Loucy (cell line): ENCODE results near the gene CAMTA1.

Experiments used
- H2AFZ ChIP-seq: fragments of 200-600 bp; sonication (generic); 2 replicates; pipeline ENCODE4 v1.6.0; 2016; ENCODE audit warnings: antibody characterized with exemption, mild to moderate bottlenecking, low read length, moderate library complexity
- H3F3A ChIP-seq: fragments of 200-600 bp; 2 replicates; pipeline ENCODE4 v1.6.0; 2016; ENCODE audit warnings: antibody characterized with exemption, low read depth, mild to moderate bottlenecking
- H3K27me3 ChIP-seq: fragments of 200-600 bp; sonication (generic); 2 replicates; pipeline ENCODE4 v1.6.1; 2014; ENCODE audit warnings: low read length, mild to moderate bottlenecking; ENCODE audit not compliant: insufficient read depth, poor library complexity, severe bottlenecking
- H3K36me3 ChIP-seq: fragments of 200-600 bp; sonication (generic); 2 replicates; pipeline ENCODE4 v1.6.1; 2016; ENCODE audit warnings: low read length; ENCODE audit not compliant: insufficient read depth
- H3K4me1 ChIP-seq: fragments of 200-600 bp; sonication (generic); 2 replicates; pipeline ENCODE4 v1.5.1; 2014; ENCODE audit warnings: low read length, mild to moderate bottlenecking; ENCODE audit not compliant: insufficient read depth, poor library complexity, severe bottlenecking
- H3K4me2 ChIP-seq: fragments of 200-600 bp; sonication (generic); 2 replicates; pipeline ENCODE4 v1.6.0; 2014; ENCODE audit warnings: antibody characterized with exemption, low read length, low read depth, mild to moderate bottlenecking; ENCODE audit not compliant: poor library complexity, severe bottlenecking
- H3K4me3 ChIP-seq: fragments of 200-600 bp; sonication (generic); 2 replicates; pipeline ENCODE4 v1.5.1; 2014; ENCODE audit warnings: low read length, mild to moderate bottlenecking, mixed read lengths; ENCODE audit not compliant: poor library complexity, severe bottlenecking
- H3K79me2 ChIP-seq: fragments of 200-600 bp; sonication (generic); 2 replicates; pipeline ENCODE4 v1.6.1; 2014; ENCODE audit warnings: low read length; ENCODE audit not compliant: insufficient read depth
- H3K9ac ChIP-seq: fragments of 200-600 bp; sonication (generic); 2 replicates; pipeline ENCODE4 v1.6.0; 2014; ENCODE audit warnings: mild to moderate bottlenecking, low read depth, low read length, moderate library complexity; ENCODE audit not compliant: poor library complexity, severe bottlenecking
- H3K9me2 ChIP-seq: fragments of 200-600 bp; sonication (generic); replicated peaks from 2 replicates; pipeline ENCODE4 v1.6.1; 2016; ENCODE audit warnings: low read depth, low read length, mixed read lengths
- H3K9me3 ChIP-seq: fragments of 200-600 bp; sonication (generic); 2 replicates; pipeline ENCODE4 v1.6.1; 2014; ENCODE audit warnings: mild to moderate bottlenecking, antibody characterized with exemption, low read length, low read depth; ENCODE audit not compliant: insufficient read depth
- H4K20me1 ChIP-seq: fragments of 200-600 bp; sonication (generic); 2 replicates; pipeline ENCODE4 v1.6.0; 2014; ENCODE audit warnings: antibody characterized with exemption, low read length, mild to moderate bottlenecking; ENCODE audit not compliant: insufficient read depth, poor library complexity, severe bottlenecking
- EZH2phosphoT487 ChIP-seq: fragments of 200-600 bp; IDR thresholded peaks from 2 replicates; pipeline ENCODE4 v1.6.1; 2018; ENCODE audit warnings: antibody characterized with exemption, mild to moderate bottlenecking, moderate library complexity, borderline replicate concordance
- TF ChIP-seq, protein P1 (sequence below): fragments of 200-600 bp; sonication (generic); conservative IDR thresholded peaks from 2 replicates; pipeline ENCODE4 v1.5.1; 2014; ENCODE audit warnings: mild to moderate bottlenecking, antibody characterized with exemption, low read length

The CAMTA1 gene

DNA sequence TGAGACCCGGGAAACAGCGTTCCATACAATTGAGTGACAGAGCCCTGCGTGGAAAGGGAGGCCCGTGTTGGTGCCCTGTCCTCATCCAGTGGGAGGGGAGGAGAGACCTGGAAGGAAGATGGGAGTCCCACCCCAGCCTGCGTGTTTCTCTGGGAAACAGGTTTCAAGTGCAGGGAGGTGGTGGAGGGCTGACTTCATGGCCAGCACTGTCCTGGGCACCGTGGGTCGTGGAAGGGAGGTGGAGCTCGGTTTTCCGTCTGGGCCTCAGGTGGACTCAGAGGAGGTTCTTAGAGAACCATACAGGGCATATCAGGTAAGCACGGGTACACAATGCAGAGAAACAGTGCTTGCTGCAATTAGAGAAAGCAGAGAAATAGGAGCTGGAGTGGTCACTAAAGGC lies 222.6 kb downstream of the CAMTA1 start:
- Histone ChIP-seq H3K4me1 (no peaks in the 10 kb centered on the region), H4K20me1 (no peaks in the 10 kb centered on the region), H3K36me3 (no peaks in the 10 kb centered on the region), H3K4me3 (no peak overlapping the region), H3K9me2 (no peaks in the 10 kb centered on the region), H3F3A (no peaks in the 10 kb centered on the region), H3K27me3 (no peaks in the 10 kb centered on the region), H3K79me2 (no peaks in the 10 kb centered on the region), H3K9me3 (no peaks in the 10 kb centered on the region), H2AFZ (no peak overlapping the region), H3K4me2 (no peak overlapping the region), H3K9ac (no peak overlapping the region)
- no peak for TF ChIP-seq EZH2phosphoT487
- TF ChIP-seq, protein P1, sequence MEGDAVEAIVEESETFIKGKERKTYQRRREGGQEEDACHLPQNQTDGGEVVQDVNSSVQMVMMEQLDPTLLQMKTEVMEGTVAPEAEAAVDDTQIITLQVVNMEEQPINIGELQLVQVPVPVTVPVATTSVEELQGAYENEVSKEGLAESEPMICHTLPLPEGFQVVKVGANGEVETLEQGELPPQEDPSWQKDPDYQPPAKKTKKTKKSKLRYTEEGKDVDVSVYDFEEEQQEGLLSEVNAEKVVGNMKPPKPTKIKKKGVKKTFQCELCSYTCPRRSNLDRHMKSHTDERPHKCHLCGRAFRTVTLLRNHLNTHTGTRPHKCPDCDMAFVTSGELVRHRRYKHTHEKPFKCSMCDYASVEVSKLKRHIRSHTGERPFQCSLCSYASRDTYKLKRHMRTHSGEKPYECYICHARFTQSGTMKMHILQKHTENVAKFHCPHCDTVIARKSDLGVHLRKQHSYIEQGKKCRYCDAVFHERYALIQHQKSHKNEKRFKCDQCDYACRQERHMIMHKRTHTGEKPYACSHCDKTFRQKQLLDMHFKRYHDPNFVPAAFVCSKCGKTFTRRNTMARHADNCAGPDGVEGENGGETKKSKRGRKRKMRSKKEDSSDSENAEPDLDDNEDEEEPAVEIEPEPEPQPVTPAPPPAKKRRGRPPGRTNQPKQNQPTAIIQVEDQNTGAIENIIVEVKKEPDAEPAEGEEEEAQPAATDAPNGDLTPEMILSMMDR: no peak

GRCh38 chr1:7008331-7008730 lies 223.1 kb downstream of the CAMTA1 start:
- Histone ChIP-seq H3K4me3 (no peak overlapping the region), H2AFZ (no peak overlapping the region), H3F3A (no peaks in the 10 kb centered on the region), H3K27me3 (no peaks in the 10 kb centered on the region), H3K79me2 (no peaks in the 10 kb centered on the region), H3K36me3 (no peaks in the 10 kb centered on the region), H3K9ac (no peak overlapping the region), H3K9me3 (no peaks in the 10 kb centered on the region), H3K9me2 (no peaks in the 10 kb centered on the region), H3K4me2 (no peak overlapping the region), H4K20me1 (no peaks in the 10 kb centered on the region), H3K4me1 (no peaks in the 10 kb centered on the region)
- no peak for TF ChIP-seq EZH2phosphoT487
- TF ChIP-seq, protein P1: no peak

GRCh38 chr1:7008975-7009740 lies 223.9 kb downstream of the CAMTA1 start:
- Histone ChIP-seq H3K9me3 (no peaks in the 10 kb centered on the region), H2AFZ (no peak overlapping the region), H4K20me1 (no peaks in the 10 kb centered on the region), H3K9me2 (no peaks in the 10 kb centered on the region), H3F3A (no peaks in the 10 kb centered on the region), H3K27me3 (no peaks in the 10 kb centered on the region), H3K4me1 (no peaks in the 10 kb centered on the region), H3K9ac (no peak overlapping the region), H3K4me2 (no peak overlapping the region), H3K79me2 (no peaks in the 10 kb centered on the region), H3K4me3 (no peak overlapping the region), H3K36me3 (no peaks in the 10 kb centered on the region)
- TF ChIP-seq, protein P1: no peak
- no peak for TF ChIP-seq EZH2phosphoT487
